ENCODE data around the gene PPP3R2.

GRCh38 chr9:101572316-101572715, 22.5 kb downstream of the PPP3R2 start:
- TF ChIP-seq CSRNP3 (CRISPR knock-in tag; IDR thresholded peaks at IDR 0.05) (no peak), ZFP3 (CRISPR knock-in tag; IDR thresholded peaks at IDR 0.05) (no peak), TCF4 (CRISPR knock-in tag; IDR thresholded peaks at IDR 0.05; ENCODE audit: borderline replicate concordance) (no peak), ZNF70 (CRISPR knock-in tag; IDR thresholded peaks at IDR 0.05) (no peak), CREB5 (CRISPR knock-in tag; IDR thresholded peaks at IDR 0.05; ENCODE audit: low read depth) (no peak), ZFP30 (CRISPR knock-in tag; IDR thresholded peaks at IDR 0.05) (no peak)
- TF ChIP-seq, protein P1, sequence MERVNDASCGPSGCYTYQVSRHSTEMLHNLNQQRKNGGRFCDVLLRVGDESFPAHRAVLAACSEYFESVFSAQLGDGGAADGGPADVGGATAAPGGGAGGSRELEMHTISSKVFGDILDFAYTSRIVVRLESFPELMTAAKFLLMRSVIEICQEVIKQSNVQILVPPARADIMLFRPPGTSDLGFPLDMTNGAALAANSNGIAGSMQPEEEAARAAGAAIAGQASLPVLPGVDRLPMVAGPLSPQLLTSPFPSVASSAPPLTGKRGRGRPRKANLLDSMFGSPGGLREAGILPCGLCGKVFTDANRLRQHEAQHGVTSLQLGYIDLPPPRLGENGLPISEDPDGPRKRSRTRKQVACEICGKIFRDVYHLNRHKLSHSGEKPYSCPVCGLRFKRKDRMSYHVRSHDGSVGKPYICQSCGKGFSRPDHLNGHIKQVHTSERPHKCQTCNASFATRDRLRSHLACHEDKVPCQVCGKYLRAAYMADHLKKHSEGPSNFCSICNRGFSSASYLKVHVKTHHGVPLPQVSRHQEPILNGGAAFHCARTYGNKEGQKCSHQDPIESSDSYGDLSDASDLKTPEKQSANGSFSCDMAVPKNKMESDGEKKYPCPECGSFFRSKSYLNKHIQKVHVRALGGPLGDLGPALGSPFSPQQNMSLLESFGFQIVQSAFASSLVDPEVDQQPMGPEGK (CRISPR knock-in tag; IDR thresholded peaks at IDR 0.05; ENCODE audit: borderline replicate concordance), result no peak

All from SK-N-SH treated with all-trans-retinoic acid at 6 μM for 48 hours (cell line).